GM12878 (cell line): ENCODE results near the gene CAMTA1. TPM values are rescaled to one million over a fixed set of nuclear protein-coding genes. Genes with fewer than 3 reads are reported as not detected.

ENCODE experiments used
- ATAC-seq: fragments of 200-7000 bp; cut with Tn5 transposase; 3 replicates; pipeline ENCODE4 v1.9.1; 2020; ENCODE audit warnings: mild to moderate bottlenecking, moderate library complexity
- BruUV-seq: library from RNA; stranded (reverse); fragments of 400-500 nt; replicated peaks from 2 replicates; lab custom pipeline; 2021; lab: Mats Ljungman, UMichigan
- CTCF ChIA-PET: fragments of 300-600 bp; sonication (Branson Sonifier 250); formaldehyde crosslinking; extraction: SDS; loops from one replicate; lab custom pipeline; 2021; ENCODE audit warnings: inconsistent platforms; lab: Yijun Ruan, JAX
- POLR2A ChIA-PET: fragments of 350-600 bp; formaldehyde crosslinking; extraction: SDS; loops from one replicate; lab custom pipeline; 2021; ENCODE audit warnings: inconsistent platforms; lab: Charles Lee
- RAD21 ChIA-PET: fragments of 300-600 bp; sonication (Branson Sonifier 250); formaldehyde crosslinking; loops from one replicate; lab custom pipeline; 2023; ENCODE audit warnings: antibody characterized with exemption; ENCODE audit not compliant: unreplicated experiment; lab: Charles Lee
- SMC1A ChIA-PET: fragments of 300-600 bp; sonication (Branson Sonifier 250); formaldehyde crosslinking; loops from one replicate; lab custom pipeline; 2023; ENCODE audit not compliant: unreplicated experiment, uncharacterized antibody; lab: Charles Lee
- DNase-seq: peaks from one replicate; pipeline ENCODE4 v3.0.0-alpha.2; 2011; ENCODE audit warnings: low read depth, low spot score
- FAIRE-seq: peaks from 3 replicates; lab custom pipeline; 2011; peaks lifted over from hg19 to GRCh38; lab: Jason Lieb, UNC
- H2AFZ ChIP-seq: 2 replicates; pipeline ENCODE4 v1.6.0; 2011; ENCODE audit warnings: low read depth, low read length, control low read depth; ENCODE audit not compliant: control insufficient read depth
- H3K27ac ChIP-seq: 2 replicates; pipeline ENCODE4 v1.5.1; 2011; ENCODE audit warnings: control low read depth; ENCODE audit not compliant: control insufficient read depth, insufficient read depth
- H3K27me3 ChIP-seq, 2 experiments: replicated peaks in 1 of 2; 2 replicates each; pipeline versions ENCODE4 v1.6.0 to v1.6.1; 2011; ENCODE audit warnings: low read length in 1 of 2; ENCODE audit not compliant: control insufficient read depth in 2 of 2, insufficient read depth in 2 of 2
- H3K36me3 ChIP-seq, 2 experiments: 2 replicates each; pipeline ENCODE4 v1.5.1; 2011; ENCODE audit warnings: low read length in 1 of 2; ENCODE audit not compliant: control insufficient read depth in 2 of 2, insufficient read depth in 2 of 2
- H3K4me1 ChIP-seq: 2 replicates; pipeline ENCODE4 v1.6.1; 2011; ENCODE audit warnings: mild to moderate bottlenecking, low read length, moderate library complexity, mixed read lengths; ENCODE audit not compliant: control insufficient read depth, insufficient read depth
- H3K4me2 ChIP-seq: 2 replicates; pipeline ENCODE4 v1.6.0; 2011; ENCODE audit warnings: control low read depth; ENCODE audit not compliant: control insufficient read depth, insufficient read depth
- H3K4me3 ChIP-seq: fragments of 200-600 bp; sonication (generic); 2 replicates; pipeline ENCODE4 v1.5.1; 2016
- H3K79me2 ChIP-seq: 2 replicates; pipeline ENCODE4 v1.6.0; 2011; ENCODE audit warnings: low read length; ENCODE audit not compliant: control insufficient read depth, insufficient read depth
- H3K9ac ChIP-seq: 2 replicates; pipeline ENCODE4 v1.8.0; 2011; ENCODE audit warnings: low read length, control low read depth, mixed read lengths; ENCODE audit not compliant: control insufficient read depth, insufficient read depth
- H3K9me3 ChIP-seq: replicated peaks from 3 replicates; pipeline ENCODE4 v1.5.1; 2011; ENCODE audit warnings: mild to moderate bottlenecking, low read length; ENCODE audit not compliant: control insufficient read depth, insufficient read depth
- H4K20me1 ChIP-seq: 2 replicates; pipeline ENCODE4 v1.6.0; 2011; ENCODE audit not compliant: control insufficient read depth, insufficient read depth
- ETV6 ChIP-seq, 2 experiments: fragments of 450-650 bp in 1 of 2; IDR thresholded peaks in 1 of 2; conservative IDR thresholded peaks in 1 of 2; 2 replicates each; pipeline ENCODE4 v1.6.1; 2014; ENCODE audit warnings: antibody characterized with exemption in 1 of 2, borderline replicate concordance in 1 of 2, low read depth in 1 of 2, mild to moderate bottlenecking in 1 of 2, moderate library complexity in 1 of 2
- IKZF1 ChIP-seq: fragments of 450-650 bp; conservative IDR thresholded peaks from 2 replicates; pipeline ENCODE4 v1.6.1; 2017; ENCODE audit warnings: antibody characterized with exemption, mild to moderate bottlenecking
- MEF2A ChIP-seq: IDR thresholded peaks from 2 replicates; pipeline ENCODE4 v1.6.1; 2011; ENCODE audit warnings: low read depth, mild to moderate bottlenecking, low read length, moderate library complexity; ENCODE audit not compliant: insufficient read depth
- NFXL1 ChIP-seq: fragments of 450-650 bp; IDR thresholded peaks from 2 replicates; pipeline ENCODE4 v1.6.1; 2017; ENCODE audit warnings: antibody characterized with exemption, mild to moderate bottlenecking, borderline replicate concordance
- NR2C2 ChIP-seq: IDR thresholded peaks from 2 replicates; pipeline ENCODE4 v1.6.1; 2011; ENCODE audit warnings: borderline replicate concordance, low read depth; ENCODE audit not compliant: control insufficient read depth, insufficient read length
- POLR2AphosphoS2 ChIP-seq: IDR thresholded peaks from 2 replicates; pipeline ENCODE4 v1.6.1; 2011; ENCODE audit warnings: low read depth, mild to moderate bottlenecking, low read length, improper control_type of control experiment, moderate library complexity
- POLR2AphosphoS5 ChIP-seq: IDR thresholded peaks from 2 replicates; pipeline ENCODE4 v1.6.1; 2011; ENCODE audit warnings: mild to moderate bottlenecking, low read length, inconsistent platforms
- RAD51 ChIP-seq: fragments of 450-650 bp; IDR thresholded peaks from 2 replicates; pipeline ENCODE4 v1.6.1; 2016; ENCODE audit warnings: moderate library complexity, mild to moderate bottlenecking, inconsistent platforms
- SIN3A ChIP-seq: IDR thresholded peaks from 2 replicates; pipeline ENCODE4 v1.6.1; 2012; ENCODE audit warnings: low read depth, low read length, improper control_type of control experiment
- SMC3 ChIP-seq: IDR thresholded peaks from 2 replicates; pipeline ENCODE4 v1.6.1; 2011; ENCODE audit warnings: low read length, improper control_type of control experiment, borderline replicate concordance
- WGBS: methylation state at CpG from one replicate; pipeline ENCODE4 v1.1.6; 2016; ENCODE audit warnings: low lambda C conversion rate; ENCODE audit not compliant: insufficient replicate concordance, insufficient coverage; ENCODE audit errors: missing lambda C conversion rate; 5-methylcytosine and 5-hydroxymethylcytosine counted together
- in situ Hi-C: fragments of 300-500 bp; cut with MboI; formaldehyde crosslinking; loops from 9 replicates; pipeline ENCODE4 v1.14.3; 2018; ENCODE audit warnings: mixed read lengths
- intact Hi-C: fragments of 100-400 bp; cut with micrococcal nuclease; formaldehyde crosslinking; loops from one replicate; pipeline ENCODE4 v1.14.2; 2022; ENCODE audit not compliant: unreplicated experiment
- polyA plus RNA-seq, 11 experiments: library from polyadenylated mRNA; depleted of rRNA in 4 of 11; unstranded in 6 of 11; stranded (reverse) in 5 of 11; fragments of >200 nt; fragmentation: Nextera tagmentation in 4 of 11; fragmentation: Illumina TruSeq in 1 of 11; extraction: Ambion mirVana in 4 of 11; extraction: Trizol in 1 of 11; gene quantifications; 1 replicate in 1 of 11; 2 replicates in 10 of 11; pipeline versions ENCODE4 v1.2.1 to v1.2.3, GENCODE V29; 2011 to 2016; ENCODE audit warnings: inconsistent platforms in 2 of 11, missing spikeins in 2 of 11, low read depth in 1 of 11
- total RNA-seq, 4 experiments: library from RNA; depleted of rRNA in 3 of 4; stranded (reverse); fragments of >200 nt in 3 of 4; fragmentation: Illumina TruSeq in 1 of 4; extraction: Trizol in 1 of 4; gene quantifications; 2 replicates each; pipeline versions ENCODE4 v1.2.1 to v1.2.3, GENCODE V29; 2013 to 2021
- TF ChIP-seq, protein P1 (sequence below): IDR thresholded peaks from 2 replicates; pipeline ENCODE4 v1.6.1; 2012; ENCODE audit warnings: low read depth, low read length, improper control_type of control experiment
- TF ChIP-seq, protein P2 (sequence below): fragments of 450-650 bp; IDR thresholded peaks from 2 replicates; pipeline ENCODE4 v1.6.1; 2017; ENCODE audit warnings: mild to moderate bottlenecking, moderate library complexity

Gene CAMTA1
- total and polyA plus RNA-seq, 10 of the 15 experiments (the other 5 are each of a cell fraction or from before 2014, with no cell fraction given) = 37.7 to 148 (median 76.4) TPM

- Histone ChIP-seq H3K79me2 (no peaks in the 10 kb centered on the region), H4K20me1 (no peaks in the 10 kb centered on the region), H3K4me2 (no peak overlapping the region), H3K27me3 (no peaks in the 10 kb centered on the region; a peak in 2 of 4 replicates)
- RAD21 ChIA-PET = no interaction called here
- TF ChIP-seq POLR2AphosphoS2 = no peak
- TF ChIP-seq, protein P1, sequence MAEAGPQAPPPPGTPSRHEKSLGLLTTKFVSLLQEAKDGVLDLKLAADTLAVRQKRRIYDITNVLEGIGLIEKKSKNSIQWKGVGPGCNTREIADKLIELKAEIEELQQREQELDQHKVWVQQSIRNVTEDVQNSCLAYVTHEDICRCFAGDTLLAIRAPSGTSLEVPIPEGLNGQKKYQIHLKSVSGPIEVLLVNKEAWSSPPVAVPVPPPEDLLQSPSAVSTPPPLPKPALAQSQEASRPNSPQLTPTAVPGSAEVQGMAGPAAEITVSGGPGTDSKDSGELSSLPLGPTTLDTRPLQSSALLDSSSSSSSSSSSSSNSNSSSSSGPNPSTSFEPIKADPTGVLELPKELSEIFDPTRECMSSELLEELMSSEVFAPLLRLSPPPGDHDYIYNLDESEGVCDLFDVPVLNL = no peak
- no peak for TF ChIP-seq ETV6 (conservative IDR thresholded peaks at IDR 0.05 in 1 of 2, IDR thresholded peaks at IDR 0.05 in 1 of 2; ENCODE audit: borderline replicate concordance in 1 of 2, low read depth in 1 of 2)
- no peak for TF ChIP-seq RAD51
- TF ChIP-seq NR2C2 = no peak
- TF ChIP-seq IKZF1 = no peak
- TF ChIP-seq POLR2AphosphoS5 = no peak
- TF ChIP-seq NFXL1 = no peak
- TF ChIP-seq, protein P2, sequence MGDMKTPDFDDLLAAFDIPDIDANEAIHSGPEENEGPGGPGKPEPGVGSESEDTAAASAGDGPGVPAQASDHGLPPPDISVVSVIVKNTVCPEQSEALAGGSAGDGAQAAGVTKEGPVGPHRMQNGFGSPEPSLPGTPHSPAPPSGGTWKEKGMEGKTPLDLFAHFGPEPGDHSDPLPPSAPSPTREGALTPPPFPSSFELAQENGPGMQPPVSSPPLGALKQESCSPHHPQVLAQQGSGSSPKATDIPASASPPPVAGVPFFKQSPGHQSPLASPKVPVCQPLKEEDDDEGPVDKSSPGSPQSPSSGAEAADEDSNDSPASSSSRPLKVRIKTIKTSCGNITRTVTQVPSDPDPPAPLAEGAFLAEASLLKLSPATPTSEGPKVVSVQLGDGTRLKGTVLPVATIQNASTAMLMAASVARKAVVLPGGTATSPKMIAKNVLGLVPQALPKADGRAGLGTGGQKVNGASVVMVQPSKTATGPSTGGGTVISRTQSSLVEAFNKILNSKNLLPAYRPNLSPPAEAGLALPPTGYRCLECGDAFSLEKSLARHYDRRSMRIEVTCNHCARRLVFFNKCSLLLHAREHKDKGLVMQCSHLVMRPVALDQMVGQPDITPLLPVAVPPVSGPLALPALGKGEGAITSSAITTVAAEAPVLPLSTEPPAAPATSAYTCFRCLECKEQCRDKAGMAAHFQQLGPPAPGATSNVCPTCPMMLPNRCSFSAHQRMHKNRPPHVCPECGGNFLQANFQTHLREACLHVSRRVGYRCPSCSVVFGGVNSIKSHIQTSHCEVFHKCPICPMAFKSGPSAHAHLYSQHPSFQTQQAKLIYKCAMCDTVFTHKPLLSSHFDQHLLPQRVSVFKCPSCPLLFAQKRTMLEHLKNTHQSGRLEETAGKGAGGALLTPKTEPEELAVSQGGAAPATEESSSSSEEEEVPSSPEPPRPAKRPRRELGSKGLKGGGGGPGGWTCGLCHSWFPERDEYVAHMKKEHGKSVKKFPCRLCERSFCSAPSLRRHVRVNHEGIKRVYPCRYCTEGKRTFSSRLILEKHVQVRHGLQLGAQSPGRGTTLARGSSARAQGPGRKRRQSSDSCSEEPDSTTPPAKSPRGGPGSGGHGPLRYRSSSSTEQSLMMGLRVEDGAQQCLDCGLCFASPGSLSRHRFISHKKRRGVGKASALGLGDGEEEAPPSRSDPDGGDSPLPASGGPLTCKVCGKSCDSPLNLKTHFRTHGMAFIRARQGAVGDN = no peak
- TF ChIP-seq MEF2A = no peak
- TF ChIP-seq SMC3 = no peak
- no peak for TF ChIP-seq SIN3A
- TF ChIP-seq, all 136 proteins: peak for 0
- no peaks in the 10 kb centered on the region for H3K36me3 ChIP-seq
- DNase-seq = no peak
- no TSS peak for BruUV-seq
- no peaks in the 10 kb centered on the region for H3K4me1 ChIP-seq
- H3K4me3 ChIP-seq = no peak overlapping the region
- no peak overlapping the region for H3K27ac ChIP-seq
- CTCF ChIA-PET = no interaction called here
- H3K9ac ChIP-seq = no peak overlapping the region
- no peak overlapping the region for H2AFZ ChIP-seq
- H3K9me3 ChIP-seq = no peaks in the 10 kb centered on the region
- WGBS = 41% methylated on average over 21 of the region's 21 CpGs
- in situ Hi-C loops (no loop called here), intact Hi-C loops (no loop called here)
- ATAC-seq = no peak
- POLR2A ChIA-PET = no interaction called here
- no peak for FAIRE-seq
- SMC1A ChIA-PET = no interaction called here
Observed at GRCh38 chr1:6907676-6908434, 122.6 kb downstream of the CAMTA1 start.
